AG09319 (cell line): Measurements from ENCODE around the gene ZRSR2.
"Not testable (repeated sequence)": the region's sequence is repeated elsewhere in the genome, so short reads cannot be mapped to it uniquely, and the experiment has no call there.

Experiments
- DNase-seq: peaks from one replicate; pipeline ENCODE4 v3.0.0-alpha.2; 2010; ENCODE audit warnings: low read depth; ENCODE audit errors: extremely low read depth
- CTCF ChIP-seq: IDR thresholded peaks from 2 replicates; pipeline ENCODE4 v1.5.1; 2011; ENCODE audit warnings: low read depth, mild to moderate bottlenecking, inconsistent platforms, low read length, moderate library complexity

Gene ZRSR2, protein sequence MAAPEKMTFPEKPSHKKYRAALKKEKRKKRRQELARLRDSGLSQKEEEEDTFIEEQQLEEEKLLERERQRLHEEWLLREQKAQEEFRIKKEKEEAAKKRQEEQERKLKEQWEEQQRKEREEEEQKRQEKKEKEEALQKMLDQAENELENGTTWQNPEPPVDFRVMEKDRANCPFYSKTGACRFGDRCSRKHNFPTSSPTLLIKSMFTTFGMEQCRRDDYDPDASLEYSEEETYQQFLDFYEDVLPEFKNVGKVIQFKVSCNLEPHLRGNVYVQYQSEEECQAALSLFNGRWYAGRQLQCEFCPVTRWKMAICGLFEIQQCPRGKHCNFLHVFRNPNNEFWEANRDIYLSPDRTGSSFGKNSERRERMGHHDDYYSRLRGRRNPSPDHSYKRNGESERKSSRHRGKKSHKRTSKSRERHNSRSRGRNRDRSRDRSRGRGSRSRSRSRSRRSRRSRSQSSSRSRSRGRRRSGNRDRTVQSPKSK

GRCh38 chrX:15789979-15790768, at the start of gene ZRSR2:
ZRSR2 (plus strand) TSS chrX:15790484; CDS start chrX:15790496, 12 bp downstream.
- peak; percentile 30 for DNase-seq
- peak; percentile 10 for TF ChIP-seq CTCF

GRCh38 chrX:15744181-15744867, 46.0 kb upstream of the ZRSR2 start:
- no peak for DNase-seq

DNA sequence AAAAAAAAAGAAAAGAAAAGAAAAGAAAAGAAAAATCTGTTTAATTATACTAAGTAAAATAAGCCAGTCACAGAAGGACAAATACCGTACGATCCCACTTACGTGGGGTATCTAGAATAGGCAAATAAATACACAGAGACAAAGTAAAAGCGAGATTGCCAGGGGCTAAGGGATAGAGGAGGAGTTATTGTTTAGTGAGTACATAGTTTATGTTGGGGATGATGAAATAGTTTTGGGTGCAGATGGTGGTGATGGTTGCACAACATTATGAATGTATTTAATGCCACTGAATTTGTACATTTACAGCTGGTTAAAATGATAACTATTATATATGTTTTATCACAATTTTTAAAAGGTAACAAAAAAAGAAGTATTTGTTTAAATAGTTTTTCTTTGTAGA, 45.1 kb upstream of the ZRSR2 start:
- TF ChIP-seq CTCF = no peak
- DNase-seq = no peak

More at GRCh38 chrX:15744181-15744867, 46.0 kb upstream of the ZRSR2 start:
- no peak for TF ChIP-seq CTCF

GRCh38 chrX:15746651-15747050, 43.6 kb upstream of the ZRSR2 start:
- not testable (repeated sequence) for DNase-seq

- no peak for TF ChIP-seq CTCF
- no peak for DNase-seq
Measured at GRCh38 chrX:15747626-15748173, 42.6 kb upstream of the ZRSR2 start.

DNA sequence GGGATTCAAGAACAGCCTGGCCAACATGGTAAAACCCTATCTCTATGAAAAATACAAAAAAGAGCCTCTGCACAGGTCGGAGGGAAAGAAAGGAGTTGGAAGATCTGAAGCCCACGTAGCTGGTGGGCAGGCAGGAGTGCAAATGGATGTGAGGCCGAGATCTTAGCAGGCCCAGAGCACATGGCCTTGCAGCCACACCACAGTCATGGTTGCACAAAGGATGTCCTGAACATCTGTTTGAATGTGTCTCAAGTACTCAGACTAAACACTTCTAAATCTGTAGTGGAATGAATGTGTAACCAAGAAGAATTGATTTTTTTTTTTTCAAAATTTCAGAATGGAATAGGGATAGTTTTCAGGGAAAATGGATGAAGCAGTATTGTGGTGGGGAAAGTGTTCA, 41.4 kb upstream of the ZRSR2 start:
- DNase-seq = no peak
- no peak for TF ChIP-seq CTCF

GRCh38 chrX:15749642-15750610, 40.4 kb upstream of the ZRSR2 start:
- no peak for DNase-seq
- TF ChIP-seq CTCF = no peak
